ENCODE data around the gene GPX6.
"Not testable (repeated sequence)": the region's sequence is repeated elsewhere in the genome, so short reads cannot be mapped to it uniquely, and the experiment has no call there.

Gene GPX6

DNA sequence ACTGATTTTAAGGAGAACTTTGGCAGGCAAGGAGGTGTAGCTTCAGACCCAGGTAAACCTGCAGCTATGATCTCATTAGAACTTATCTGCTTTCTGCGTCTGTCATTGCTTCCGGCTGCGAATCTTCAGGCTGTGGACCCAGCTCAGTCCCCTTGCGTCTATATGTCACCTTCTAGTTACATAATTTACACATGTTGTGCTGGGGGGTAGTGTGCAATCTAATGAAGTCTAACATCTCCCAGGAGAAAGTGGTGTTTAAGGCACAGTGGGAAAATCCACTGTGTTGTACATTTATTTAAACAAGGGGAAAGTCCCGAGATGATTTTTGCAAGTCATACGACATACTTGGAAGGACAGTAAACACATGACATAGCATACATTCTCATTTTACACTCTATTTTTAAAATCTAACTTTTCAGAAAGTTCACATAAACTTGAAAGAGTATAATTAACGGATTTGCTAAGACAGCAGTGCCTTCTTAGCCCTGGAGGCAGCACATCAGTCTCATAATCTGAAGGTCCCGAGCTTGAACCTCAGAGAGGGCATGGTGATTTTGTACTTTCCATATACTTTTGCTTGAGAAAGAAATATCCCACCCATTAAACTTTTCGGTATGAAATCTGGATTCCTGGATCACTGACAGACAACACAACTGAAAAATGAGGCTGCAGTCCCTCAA is 35.2 kb downstream of the GPX6 start:
- no peak for DNase-seq

DNA sequence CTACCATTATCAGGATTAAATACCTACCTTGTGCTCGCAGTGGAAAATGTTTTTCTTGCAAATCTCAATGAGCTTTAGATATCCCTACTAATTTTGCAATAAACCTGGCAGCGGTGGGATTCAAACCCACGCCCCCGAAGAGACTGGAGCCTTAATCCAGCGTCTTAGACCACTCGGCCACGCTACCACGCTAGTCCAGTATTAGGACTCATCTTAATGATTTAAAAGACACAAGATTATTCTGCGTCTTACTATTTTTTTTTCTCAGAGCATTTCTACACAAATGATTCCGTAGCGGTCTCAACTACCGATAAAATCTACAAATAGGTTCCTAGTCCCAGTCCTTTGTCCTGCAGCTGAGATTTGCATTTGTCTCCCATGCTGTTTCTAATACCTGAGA is 37.1 kb downstream of the GPX6 start:
- DNase-seq: no peak

DNA sequence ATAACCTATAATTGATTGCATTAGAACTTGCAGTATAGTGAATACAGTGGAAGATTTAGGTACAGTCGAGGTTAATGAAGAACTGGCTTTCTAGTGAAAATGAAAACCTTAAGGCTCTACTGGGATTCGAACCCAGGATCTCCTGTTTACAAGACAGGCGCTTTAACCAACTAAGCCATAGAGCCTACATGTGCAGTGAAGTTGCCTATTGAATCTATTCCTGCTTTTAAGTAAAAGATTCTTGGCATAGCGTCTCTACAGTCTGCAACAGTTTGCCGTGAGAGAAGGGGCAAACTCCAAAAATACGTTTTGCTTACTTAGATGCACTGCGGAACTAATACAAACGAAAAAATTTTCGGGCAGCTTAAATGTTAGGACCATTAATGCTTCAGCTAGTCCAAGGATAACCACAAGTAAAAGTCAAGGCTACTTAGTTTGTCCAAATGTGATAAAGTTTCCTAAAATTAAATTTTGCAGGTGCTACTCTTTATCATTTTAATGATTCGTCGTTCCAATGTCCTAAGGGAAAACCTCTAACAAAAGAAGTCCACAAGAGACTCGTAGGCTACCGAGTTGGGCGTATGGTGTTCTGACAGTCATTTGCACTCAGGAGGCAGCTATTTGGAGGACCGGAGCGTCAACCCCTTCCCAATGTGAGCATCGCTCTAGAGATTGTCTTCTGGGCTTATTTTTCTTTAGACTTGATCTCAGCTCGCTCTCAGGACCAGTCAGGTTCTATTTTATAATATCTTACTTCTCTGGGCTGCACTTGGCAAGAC is 41.0 kb downstream of the GPX6 start:
- no peak for DNase-seq

DNA sequence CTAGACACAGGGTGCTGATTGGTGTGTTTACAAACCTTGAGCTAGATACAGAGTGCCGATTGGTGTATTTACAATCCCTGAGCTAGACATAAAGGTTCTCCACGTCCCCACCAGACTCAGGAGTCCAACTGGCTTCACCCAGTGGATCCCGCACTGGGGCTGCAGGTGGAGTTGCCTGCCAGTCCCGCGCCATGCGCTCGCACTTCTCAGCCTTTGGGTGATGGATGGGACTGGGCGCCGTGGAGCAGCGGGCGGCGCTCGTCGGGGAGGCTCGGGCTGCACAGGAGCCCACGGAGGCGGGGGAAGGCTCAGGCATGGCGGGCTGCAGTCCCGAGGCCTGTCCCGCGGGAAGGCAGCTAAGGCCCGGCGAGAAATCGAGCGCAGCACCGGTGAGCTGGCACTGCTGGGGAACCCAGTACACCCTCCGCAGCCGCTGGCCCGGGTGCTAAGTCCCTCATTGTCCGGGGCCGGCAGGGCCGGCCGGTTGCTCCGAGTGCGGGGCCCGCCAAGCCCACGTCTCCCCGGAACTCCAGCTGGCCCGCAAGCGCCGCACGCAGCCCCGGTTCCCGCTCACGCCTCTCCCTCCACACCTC is 46.3 kb downstream of the GPX6 start:
- DNase-seq: not testable (repeated sequence)

DNA sequence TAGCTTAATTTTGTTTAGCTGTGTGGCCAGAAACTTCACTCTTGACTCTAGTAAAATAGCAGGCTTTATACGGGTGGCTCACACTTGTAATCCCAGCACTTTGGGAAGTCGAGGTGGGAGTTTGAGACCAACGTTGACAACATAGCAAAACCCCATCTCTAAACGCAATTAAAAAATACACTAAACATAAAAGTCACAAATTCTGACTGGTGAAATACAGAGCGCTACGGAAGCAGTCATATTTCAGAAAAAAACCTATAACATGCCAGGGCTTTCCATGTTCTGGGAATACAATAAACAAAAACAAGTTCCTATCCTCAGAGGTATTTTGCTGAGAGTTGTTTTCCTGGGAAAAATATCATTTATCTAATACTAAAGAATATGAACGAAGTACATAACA is 47.5 kb downstream of the GPX6 start:
- DNase-seq: no peak

DNA sequence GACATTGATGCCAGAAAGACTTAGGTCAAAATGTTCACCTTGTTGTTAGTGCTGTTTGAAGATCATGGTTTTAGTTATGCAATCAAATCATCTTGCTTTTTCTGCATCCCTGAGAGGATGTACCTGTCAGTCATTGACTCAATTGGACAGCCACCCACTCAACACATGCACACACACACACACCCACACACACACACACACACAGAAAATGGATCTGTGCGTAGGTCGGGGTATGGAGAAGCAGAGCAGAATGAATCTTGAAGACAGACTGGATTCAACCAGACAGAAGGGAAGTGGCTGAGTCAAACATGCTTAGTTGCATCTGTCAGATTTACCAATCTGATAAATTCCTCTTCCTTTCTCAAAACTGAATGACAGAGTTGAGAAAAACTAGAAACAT is 53.2 kb downstream of the GPX6 start:
- DNase-seq: no peak

DNA sequence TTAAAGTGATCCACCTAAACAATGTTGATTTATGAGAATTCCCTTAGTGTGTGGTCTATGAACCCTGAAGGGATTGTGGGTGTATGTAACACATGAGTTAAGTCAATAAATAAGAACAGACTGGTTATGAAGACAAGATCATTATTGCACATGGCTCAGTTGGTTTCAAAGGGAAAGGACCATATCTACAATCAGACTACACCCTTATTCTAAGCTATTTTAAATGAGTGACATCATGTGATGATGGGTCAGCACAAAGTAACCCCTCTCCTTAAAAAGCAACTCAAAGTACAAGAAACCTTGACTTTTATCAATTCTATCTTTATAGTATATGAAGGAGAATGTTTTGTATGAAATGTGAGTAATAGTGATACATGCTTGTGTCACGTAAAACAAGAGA is 57.0 kb downstream of the GPX6 start:
- DNase-seq: no peak

Measured in activated effector memory CD4-positive, alpha-beta T cell treated with anti-CD3 and anti-CD28 coated beads, Interleukin-2, amount 50 U/mL, for 16 hours (primary cell).